HG03135 (cell line): ENCODE data around the gene INSM1.
A peak's percentile ranks its signal among the peaks of the same experiment; 100 is the strongest.
"Not testable (repeated sequence)": the region's sequence is repeated elsewhere in the genome, so short reads cannot be mapped to it uniquely, and the experiment has no call there.

Experiments
- ATAC-seq: cut with Tn5 transposase; IDR thresholded peaks from one replicate; pipeline ENCODE4 v1.9.1; 2021; ENCODE audit warnings: mild to moderate bottlenecking, moderate library complexity; ENCODE audit not compliant: unreplicated experiment

INSM1 gene, protein sequence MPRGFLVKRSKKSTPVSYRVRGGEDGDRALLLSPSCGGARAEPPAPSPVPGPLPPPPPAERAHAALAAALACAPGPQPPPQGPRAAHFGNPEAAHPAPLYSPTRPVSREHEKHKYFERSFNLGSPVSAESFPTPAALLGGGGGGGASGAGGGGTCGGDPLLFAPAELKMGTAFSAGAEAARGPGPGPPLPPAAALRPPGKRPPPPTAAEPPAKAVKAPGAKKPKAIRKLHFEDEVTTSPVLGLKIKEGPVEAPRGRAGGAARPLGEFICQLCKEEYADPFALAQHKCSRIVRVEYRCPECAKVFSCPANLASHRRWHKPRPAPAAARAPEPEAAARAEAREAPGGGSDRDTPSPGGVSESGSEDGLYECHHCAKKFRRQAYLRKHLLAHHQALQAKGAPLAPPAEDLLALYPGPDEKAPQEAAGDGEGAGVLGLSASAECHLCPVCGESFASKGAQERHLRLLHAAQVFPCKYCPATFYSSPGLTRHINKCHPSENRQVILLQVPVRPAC

DNA sequence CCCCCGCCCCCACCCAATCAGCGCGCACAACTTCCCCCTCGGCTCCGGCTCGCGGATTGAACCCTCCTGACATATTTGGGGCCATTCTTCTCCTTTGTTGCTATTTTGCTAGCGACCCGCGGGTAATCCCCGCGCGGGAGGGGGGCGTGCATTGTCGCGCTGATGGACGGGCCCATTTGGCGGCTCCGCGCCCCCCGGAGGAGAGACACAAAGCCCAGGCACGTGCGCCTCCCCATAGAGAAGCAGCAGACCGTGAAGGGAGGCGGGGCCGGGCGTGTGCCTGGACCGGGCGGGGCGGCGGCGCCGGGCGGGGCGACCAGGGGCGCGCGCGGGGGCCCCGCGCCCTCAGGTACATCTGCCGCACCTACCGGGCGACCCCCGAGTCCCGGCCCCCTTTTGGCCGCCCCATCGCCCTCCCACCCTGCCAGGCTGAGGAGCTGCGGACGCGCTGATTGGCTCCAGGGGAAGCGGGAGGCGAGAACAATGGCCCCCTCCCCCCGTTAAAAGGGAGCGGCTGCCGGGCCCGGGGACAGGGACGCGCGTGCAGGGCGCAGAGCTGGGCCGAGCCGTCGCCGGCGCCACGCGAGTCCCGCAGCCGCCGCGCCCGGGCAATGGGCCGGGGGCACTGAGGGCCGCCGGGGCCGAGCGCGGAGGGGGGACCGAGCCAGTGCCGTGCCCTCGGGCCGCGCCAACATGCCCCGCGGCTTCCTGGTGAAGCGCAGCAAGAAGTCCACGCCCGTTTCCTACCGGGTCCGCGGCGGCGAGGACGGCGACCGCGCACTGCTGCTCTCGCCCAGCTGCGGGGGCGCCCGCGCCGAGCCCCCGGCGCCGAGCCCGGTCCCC is at the start of gene INSM1:
Gene INSM1, plus strand, starts transcription at position 530 of the 843 bp plus-strand sequence. Its CDS starts 164 bp downstream, at position 694.
- ATAC-seq = no peak

DNA sequence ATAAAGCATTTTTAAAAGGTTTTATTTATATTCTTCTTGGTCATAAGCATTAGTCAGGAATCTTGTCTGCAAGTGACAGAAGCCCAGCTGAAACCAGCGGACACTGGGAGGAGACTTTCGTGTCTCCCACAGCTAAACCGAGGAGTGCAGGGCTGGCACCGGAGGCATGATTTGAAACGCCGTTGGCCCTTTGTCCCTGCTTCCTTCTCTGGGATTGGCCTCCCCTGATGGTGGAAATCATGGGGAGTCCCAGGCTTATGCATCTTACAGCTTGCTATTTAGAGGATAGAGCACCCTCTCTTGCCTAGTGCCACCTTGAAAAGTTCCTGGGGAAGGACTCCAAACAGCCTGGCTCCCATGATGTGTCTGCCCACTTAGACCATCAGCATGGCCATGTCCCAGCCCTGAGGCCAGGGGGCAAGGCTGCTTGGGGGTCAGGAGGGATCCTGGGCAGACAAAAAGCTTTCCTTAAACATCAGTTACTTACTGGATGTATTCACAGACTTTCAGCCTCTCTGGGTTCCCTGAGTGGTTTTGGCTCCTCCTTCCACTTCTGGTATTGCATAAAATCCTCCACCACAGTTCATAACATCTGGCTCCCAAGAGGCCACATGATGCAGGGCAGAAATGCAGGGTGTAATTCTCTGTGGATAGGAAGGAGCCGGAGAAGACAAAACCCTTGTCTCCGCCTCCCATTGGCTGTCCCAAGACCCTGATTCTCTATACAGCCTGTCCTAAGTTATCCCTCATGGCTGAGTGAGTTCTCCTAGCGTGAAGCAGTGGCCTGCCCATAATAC is 49.3 kb upstream of the INSM1 start:
- ATAC-seq = no peak

DNA sequence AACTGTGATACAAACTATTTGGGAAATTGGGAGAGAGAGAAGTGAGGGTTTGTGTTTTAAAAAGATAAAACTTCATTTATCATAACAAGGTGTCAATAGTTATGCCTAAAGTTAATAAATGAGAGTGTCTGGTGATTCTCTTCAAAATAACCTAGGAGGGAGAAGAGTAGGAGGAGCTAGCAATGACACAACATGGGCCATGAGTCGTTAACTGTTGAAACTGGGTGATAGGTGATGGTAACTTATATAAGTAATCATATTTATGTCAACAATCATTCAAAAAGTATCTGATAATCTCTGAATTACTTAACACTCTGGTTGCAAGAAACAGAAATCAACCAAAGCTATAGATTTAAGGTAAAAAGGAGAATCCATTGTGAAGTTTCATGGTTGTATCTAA is 46.8 kb upstream of the INSM1 start:
- ATAC-seq = no peak

DNA sequence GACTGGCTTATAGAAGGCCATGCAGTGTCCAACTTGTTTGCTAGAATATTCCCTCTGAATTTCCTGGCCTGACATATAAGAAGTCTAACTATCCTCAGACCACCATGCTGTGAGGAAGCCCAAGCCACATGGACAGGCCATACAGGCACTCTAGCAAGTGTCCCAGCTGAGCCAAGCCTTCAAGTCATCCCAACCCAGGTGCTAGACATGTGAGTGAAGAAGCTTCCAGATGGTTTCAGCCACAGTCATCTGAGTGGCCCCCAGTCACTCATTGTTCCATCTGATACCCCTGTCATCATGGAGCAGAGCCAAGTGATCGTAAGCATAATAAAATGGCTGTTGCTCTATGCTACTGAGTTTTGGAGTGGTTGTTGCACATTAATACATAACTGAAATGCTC is 46.0 kb upstream of the INSM1 start:
- no peak for ATAC-seq

DNA sequence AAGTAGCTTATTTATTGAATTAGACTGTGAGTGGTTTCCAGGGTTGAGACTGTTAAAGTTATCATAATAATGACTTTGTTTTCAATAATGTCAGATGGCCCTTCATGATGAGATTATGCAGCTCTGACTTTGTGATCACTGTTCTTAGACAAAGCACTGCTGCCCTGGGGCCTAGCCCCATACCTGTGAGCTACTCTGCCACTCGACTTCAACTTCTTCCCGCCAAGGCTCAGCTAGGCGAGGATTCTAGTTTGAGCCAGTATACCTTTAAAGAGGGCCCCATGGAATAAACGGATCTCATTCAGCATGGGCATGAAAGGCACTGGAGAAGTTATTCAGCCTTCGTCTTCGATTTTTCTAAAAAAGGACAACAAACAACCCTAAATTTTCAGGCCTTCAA is 45.0 kb upstream of the INSM1 start:
- no peak for ATAC-seq

DNA sequence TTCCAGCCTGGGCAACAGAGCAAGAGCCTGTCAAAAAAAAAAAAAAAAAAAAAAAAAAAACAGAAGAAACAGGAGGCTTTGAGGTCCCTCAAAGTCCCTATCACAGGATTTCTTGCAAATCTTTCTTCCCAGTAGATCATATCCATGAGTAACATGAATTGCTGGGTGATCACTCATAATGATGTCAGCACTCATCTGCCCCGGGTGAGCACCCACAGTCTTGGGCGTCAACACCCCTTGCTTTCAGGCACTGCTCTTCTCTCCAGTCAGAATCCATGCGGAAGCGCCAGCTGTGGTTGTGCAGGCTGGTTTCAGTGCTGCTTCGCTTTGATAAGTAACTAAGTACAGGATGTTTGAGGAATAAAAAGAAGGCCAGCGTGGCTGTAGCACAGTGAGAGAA is 40.2 kb upstream of the INSM1 start:
- ATAC-seq = no peak

DNA sequence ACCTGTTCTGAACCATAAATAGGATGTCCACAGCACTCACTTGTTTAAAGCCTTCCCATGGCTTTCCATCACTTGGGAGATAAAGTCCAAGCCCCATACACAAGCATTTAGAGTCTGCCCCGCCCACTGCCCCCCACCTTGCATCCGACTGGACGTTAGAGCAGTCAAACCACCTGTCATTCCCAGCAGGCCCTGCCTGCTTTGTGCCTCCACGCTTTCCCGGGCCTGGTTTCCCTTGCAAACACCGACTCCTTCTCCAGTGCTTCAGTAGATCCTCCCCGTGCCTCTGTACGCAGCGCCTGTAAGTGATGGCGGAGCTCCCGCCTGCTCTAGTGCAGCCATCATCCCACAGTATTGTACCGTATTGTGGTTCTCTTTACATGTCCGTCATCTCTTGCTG is 38.3 kb upstream of the INSM1 start:
- ATAC-seq = no peak

DNA sequence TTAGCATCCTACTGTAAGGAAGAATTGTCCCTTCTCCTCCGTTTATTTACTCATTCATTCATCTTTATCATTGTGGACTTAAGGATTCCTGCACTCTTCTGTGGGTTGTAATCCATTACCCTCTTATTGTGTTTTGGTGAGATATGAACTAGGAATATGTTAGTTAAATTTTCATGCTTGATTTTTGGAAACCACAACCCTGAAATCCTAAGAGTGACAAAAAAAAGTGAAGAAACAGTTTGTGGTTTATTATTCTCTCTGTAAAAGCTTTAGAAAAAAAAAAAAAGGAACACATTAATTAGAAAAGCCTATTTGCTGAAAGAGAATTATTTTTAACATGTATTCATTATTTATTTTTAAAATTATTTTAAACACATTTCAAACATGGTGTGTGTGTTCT is 36.7 kb upstream of the INSM1 start:
- no peak for ATAC-seq

DNA sequence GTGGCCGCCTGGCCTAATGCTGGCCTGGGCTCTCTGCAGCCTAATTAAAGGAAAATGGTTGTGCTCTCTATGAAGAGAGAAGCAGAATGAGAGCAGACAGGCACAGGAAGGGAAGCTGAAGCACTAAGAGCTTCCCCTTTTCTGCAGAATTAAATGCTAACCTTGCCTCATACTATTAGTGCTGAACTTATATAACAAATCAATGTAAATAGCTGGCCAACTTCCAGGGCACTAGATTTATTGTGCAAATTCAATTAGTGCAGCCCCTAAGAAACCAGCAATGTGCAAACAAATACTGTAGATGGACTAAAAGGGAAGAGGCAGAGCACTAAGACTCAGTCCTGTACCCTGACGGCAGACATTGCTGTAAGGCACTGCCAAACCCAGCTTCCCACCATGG is 36.1 kb upstream of the INSM1 start:
- no peak for ATAC-seq

DNA sequence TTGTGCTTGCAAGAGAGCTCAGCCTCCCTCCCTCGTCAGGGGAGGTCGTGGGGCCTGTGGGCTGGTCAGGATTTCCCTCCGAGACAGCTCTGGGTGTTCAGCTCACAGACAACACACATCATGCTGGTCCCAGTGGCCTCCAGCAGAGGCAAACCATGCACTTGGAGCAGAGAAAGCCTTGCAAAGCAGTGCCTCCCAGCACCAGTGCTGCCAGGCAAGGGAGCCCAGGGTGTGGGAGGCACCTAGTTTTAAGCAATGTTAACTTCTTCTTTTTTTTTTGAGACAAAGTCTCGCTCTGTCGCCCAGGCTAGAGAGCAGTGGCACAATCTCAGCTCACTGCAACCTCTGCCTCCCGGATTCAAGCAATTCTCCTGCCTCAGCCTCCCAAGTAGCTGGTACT is 34.0 kb upstream of the INSM1 start:
- ATAC-seq = no peak

DNA sequence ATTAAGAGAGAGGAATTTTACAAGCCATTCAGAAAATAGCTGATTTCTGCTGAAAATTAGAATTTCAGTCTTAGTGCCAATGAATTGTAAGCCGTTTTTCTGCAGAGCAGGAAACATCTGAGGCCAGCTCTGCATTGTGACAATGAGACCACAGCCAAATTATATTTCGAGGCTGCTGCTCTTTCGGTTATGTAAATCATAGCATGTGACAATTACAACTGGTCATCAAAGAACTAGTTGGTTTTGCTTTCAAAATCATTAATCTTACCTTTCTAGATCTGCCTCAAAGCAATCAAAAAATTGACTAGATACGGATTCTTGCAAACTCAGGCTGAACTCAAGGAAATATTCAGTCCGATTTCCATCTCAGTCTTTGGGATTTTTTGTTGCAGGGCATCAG is 33.4 kb upstream of the INSM1 start:
- peak; percentile 90 for ATAC-seq

DNA sequence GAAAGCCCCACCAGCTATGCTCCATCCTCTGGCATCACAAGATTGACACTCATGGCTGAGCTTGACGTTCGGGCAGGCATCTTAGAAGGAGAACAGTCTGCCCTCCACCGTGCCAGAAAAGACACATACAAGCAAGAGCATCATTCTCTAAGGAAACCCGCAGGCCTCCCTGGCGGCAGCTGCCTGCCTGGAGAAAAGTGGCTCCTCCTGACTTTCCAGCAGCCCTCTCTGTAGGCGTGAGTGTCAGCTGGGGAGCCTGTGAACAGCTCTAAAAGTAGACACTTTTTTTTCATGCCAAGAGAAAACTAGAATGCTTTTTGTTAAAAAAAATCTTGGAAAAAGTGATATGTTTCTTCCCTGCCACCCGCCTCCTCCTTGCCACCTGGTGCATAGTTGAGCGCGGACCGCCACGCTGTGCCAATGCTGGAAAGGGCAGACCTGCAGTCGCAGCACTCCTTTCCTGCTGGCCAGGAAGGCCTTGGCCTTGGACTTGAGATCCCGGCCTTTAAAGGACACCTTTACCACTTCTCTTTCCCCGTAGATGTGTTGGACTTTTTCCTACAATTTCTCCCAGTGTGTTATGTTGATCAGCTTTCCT is 29.7 kb upstream of the INSM1 start:
- no peak for ATAC-seq

DNA sequence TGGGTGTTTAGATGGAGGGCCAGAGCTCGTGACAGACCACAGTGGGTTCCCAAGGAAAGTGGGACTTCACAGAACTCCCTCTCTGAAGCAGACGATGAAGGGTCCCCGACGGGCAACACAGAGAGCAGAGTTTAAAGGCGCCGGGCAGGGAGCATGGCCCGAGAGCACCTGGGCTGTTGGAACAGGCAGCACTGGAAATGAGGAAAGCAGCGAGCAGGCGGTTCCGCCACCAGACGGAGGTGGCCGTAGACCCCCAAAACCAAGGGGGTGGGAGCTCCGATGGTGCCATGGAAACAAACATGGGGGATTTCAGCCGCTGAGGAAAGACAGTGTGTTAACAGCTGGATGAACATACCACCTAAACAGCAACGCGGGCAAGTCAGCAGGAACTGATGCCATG is 27.5 kb upstream of the INSM1 start:
- no peak for ATAC-seq

DNA sequence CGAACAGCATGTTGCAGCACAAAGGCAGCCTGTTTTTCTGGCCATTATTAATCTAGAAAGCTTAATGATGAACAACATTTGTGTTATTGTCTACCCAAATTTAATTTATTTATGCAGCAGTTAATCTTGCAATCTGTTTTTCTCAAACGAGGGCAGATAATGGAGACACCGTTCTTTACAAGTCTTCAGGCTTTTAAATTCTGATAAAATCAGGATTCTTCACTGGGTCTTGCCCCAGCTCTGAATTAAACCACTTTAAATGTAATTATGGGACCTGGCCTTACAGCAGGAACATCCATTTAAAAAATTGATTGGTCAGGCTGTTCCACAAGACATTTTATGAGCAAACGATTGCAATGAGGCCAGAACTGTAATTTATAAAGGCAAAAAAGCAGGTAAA is 26.5 kb upstream of the INSM1 start:
- ATAC-seq = no peak

DNA sequence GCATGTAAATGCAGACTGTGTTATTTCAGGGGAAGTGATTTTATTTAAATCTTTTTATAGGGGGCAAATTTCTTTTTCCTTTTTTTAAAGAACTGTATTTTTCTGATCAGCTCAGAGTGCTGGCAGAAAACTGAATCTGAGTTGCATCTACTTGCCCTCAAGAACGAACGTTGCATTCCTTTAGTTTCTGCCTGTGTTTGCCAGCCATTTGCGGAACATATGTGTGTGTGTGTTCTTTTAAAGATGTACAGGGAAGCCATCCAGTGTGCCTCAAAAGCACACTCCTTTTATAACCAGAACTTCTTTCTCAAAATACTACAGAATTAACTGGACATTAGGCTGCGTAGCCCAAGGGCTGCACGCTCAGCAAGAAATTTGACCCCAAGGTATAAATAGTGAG is 25.8 kb upstream of the INSM1 start:
- no peak for ATAC-seq

DNA sequence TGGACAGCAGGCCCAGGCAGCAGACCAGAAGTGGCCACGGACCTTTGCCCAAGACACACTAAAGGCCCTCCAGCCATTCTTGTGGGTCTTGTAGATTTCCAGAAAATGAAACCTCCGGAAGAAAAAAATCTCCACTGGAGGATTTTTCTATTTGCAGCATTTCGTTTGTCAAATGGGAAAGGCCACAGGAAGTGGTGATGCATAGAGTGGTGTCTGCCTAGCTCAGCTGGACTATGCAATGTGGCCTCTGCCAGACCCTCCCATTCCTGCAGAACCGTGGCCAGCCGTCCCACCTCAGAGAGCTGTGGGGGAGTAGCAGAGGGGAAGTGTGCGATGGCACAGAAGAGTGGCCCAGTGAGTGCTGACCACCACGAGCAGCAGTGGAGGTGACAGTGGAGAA is 24.0 kb upstream of the INSM1 start:
- no peak for ATAC-seq

DNA sequence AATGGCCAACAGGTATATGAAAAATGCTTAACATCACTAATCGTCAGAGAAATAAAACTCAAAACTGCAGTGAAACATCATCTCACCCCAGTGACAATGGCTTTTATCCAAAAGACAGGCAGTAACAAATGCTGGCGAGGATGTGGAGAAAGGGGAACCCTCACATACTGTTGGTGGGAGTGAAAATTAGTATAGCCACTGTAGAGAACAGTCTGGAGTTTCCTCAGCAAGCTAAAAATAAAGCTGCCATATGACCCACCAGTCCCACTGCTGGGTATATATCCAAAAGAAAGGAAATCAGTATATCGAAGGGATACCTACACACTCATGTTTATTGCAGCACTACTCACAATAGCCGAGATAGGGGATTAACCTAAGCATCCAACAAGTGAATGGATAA is 23.4 kb upstream of the INSM1 start:
- ATAC-seq = no peak

DNA sequence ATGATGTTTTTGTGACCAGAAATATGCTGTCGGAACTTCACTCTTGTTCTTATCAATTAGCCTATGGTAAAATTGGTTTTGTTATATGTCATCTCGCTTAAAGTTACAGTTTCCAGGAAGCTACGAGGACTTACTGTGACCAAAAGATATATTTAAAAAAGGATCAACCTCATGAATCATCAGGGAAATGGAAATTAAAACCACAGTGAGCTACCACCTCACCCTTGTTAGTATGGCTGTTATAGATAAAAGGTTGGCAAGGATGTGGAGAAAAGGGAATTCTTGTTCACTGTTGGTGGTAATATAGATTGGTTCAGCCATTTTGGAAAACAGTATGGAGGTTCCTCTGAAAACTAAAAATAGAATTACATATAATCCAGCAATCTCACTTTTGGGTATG is 14.3 kb upstream of the INSM1 start:
- ATAC-seq = no peak

DNA sequence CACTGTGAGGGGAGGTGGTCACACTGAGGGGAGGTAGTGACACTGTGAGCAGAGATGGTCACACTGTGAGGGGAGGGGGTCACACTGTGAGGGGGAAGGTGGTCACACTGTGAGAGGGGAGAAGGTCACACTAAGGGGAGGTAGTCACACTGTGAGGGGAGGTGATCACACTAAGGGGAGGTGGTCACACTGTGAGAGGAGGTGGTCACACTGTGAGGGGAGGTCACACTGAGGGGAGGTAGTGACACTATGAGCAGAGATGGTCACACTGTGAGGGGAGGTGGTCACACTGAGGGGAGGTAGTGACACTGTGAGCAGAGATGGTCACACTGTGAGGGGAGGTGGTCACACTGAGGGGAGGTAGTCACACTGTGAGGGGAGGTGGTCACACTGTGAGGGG is 12.4 kb upstream of the INSM1 start:
- ATAC-seq = not testable (repeated sequence)

DNA sequence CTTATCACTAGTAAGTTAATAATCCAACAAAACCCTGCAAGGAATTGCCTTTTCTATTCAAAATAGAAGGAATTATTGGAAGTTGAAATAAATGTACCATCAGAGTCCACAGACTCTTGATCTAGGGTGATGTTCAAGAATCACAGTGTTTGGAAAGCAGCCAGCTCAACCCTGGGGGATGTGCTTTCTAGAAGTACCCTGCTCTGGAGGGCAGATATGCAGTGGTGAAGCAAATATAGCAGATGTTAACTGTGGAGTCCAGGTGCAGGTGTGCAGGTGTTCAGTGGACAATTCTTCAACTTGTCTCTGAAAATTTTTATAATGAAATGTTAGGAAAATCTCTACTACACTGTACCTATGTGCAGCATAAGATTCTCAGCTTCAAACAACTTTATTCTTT is 9.1 kb upstream of the INSM1 start:
- ATAC-seq = no peak

DNA sequence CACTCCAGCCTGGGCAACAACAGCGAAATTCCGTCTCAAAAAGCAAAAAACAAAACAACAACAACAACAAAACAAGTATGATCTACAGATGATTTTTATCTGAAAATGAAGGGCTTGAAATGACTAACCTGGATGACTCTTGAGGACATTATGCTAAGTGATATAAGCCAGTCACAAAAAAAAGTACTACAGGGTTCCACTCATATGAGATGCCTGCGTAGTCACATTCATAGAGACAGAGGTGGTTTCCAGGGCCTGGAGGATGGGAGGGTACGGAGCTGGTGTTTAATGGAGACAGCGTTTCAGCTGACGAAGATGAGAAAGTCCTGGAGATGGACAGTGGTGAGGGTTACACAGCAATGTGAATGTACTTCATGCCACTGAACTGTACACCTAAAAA is 8.3 kb upstream of the INSM1 start:
- no peak for ATAC-seq
